Measurements from ENCODE around the gene GCNT3.
A peak's percentile ranks its signal among the peaks of the same experiment; 100 is the strongest.
"Not testable (repeated sequence)": the region's sequence is repeated elsewhere in the genome, so short reads cannot be mapped to it uniquely, and the experiment has no call there.

The GCNT3 gene

GRCh38 chr15:59616379-59616778 is 4.8 kb downstream of the GCNT3 start:
- DNase-seq (ENCODE audit: low read depth in 1 of 2, low spot score in 1 of 2), result no peak

DNA sequence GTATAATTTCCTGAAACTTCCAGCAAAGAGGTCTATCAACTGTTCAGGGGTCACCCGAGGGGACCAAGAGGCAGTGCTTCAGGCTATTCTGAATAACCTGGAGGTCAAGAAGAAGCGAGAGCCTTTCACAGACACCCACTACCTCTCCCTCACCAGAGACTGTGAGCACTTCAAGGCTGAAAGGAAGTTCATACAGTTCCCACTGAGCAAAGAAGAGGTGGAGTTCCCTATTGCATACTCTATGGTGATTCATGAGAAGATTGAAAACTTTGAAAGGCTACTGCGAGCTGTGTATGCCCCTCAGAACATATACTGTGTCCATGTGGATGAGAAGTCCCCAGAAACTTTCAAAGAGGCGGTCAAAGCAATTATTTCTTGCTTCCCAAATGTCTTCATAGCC is 6.8 kb downstream of the GCNT3 start:
- DNase-seq (ENCODE audit: low read depth in 1 of 2, low spot score in 1 of 2), result no peak

GRCh38 chr15:59622289-59622688 is 10.7 kb downstream of the GCNT3 start:
- DNase-seq (ENCODE audit: low read depth in 1 of 2, low spot score in 1 of 2), result no peak

- no peak for DNase-seq (ENCODE audit: low read depth in 1 of 2, low spot score in 1 of 2)
Observed at GRCh38 chr15:59632714-59633113, 21.1 kb downstream of the GCNT3 start.

- DNase-seq (ENCODE audit: low read depth in 1 of 2, low spot score in 1 of 2), result no peak
Observed at GRCh38 chr15:59636184-59636583, 24.6 kb downstream of the GCNT3 start.

- DNase-seq (ENCODE audit: low read depth in 1 of 2, low spot score in 1 of 2), result not testable (repeated sequence)
Observed at GRCh38 chr15:59637507-59637906, 25.9 kb downstream of the GCNT3 start.

- DNase-seq (ENCODE audit: low read depth in 1 of 2, low spot score in 1 of 2), result no peak
Observed at GRCh38 chr15:59642351-59642750, 30.8 kb downstream of the GCNT3 start.

DNA sequence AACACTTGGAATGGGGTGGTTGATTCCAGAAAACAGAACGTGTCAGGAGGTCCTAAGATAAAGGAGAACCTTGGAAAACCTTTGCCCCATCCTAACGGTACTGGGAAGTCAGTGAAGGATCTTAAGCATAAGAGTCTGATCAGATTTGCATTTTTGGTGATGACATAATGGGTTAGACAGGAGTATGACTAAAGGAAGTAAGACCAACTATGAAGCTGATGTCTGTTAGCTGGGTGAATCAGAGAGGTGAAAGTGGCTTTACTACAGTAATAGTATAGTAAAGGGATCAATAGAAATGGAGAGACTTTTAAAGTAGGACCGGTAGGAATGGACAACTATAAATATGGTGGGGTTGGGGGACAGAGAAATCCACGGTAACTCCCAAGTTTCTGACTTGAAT is 33.2 kb downstream of the GCNT3 start:
- no peak for DNase-seq (ENCODE audit: low read depth in 1 of 2, low spot score in 1 of 2)

DNA sequence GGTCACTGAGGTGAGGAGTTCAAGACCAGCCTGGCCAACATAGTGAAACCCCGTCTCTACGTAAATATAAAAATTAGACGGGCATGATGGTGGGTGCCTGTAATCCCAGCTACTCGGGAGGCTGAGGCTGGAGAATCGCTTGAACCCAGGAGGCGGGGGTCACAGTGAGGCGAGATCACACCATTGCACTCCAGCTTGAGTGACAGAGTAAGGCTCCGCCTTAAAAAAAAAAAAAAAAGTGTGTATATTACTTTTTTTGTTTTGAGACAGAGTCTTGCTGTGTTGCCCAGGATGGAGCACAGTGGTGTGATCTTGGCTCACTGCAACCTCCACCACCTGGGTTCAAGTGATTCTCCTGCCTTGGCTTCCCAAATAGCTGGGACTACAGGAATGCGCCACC is 34.2 kb downstream of the GCNT3 start:
- not testable (repeated sequence) for DNase-seq (ENCODE audit: low read depth in 1 of 2, low spot score in 1 of 2)

- no peak for DNase-seq (ENCODE audit: low read depth in 1 of 2, low spot score in 1 of 2)
Observed at GRCh38 chr15:59646277-59646676, 34.7 kb downstream of the GCNT3 start.

DNA sequence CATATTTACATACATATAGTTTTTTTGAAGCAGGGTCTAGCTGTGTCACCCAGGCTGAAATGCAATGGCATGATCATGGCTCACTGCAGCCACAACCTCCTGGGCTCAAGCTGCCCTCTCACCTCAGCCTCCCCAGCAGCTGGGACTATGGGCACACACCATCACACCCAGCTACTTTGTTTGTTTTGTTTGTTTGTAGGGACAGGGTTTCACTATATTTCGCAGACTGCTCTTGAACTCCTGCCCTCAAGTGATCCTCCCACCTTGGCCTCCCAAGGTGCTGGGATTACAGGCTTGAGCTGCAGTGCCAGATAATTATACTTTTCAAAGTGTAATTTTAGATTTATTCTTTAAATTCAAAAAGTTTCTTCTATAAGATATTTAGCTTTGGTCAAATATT is 35.5 kb downstream of the GCNT3 start:
- DNase-seq (ENCODE audit: low read depth in 1 of 2, low spot score in 1 of 2), result no peak

DNA sequence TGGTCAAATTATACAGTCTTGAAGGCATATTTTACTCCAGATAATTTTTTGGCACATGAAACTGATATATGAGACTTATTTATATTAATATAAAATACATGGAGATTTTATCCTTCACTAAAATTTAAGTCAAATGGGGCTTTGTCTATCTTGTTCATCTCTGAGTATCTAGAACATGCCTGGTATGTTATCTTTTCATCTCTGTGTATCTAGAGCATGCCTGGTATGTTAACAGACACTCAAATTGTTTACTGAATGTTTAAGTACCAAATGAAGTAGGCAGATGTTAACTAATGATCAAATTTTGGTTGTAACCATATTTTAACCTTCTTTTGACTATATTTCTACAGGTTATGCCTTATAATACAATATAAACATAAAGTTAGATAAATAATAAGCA is 38.0 kb downstream of the GCNT3 start:
- no peak for DNase-seq (ENCODE audit: low read depth in 1 of 2, low spot score in 1 of 2)

DNA sequence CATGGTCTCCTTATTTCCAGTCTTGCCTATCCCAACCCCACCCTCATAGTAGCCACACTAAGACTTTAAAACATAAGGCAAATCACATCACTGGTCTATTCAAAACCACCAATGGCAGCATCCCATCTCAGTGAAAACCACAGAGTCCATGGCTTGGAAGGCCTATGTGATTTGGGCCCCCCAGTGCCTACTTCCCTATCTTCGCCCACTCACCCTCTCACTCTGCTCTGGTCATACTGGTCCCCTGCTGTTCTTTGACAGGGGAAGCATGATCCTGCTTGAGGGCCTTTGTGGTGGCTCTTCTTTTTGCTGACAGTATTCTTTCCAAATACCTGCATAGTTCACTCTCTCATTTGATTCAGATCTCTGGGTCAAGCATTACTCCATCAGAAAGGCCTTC is 42.5 kb downstream of the GCNT3 start:
- no peak for DNase-seq (ENCODE audit: low read depth in 1 of 2, low spot score in 1 of 2)

DNA sequence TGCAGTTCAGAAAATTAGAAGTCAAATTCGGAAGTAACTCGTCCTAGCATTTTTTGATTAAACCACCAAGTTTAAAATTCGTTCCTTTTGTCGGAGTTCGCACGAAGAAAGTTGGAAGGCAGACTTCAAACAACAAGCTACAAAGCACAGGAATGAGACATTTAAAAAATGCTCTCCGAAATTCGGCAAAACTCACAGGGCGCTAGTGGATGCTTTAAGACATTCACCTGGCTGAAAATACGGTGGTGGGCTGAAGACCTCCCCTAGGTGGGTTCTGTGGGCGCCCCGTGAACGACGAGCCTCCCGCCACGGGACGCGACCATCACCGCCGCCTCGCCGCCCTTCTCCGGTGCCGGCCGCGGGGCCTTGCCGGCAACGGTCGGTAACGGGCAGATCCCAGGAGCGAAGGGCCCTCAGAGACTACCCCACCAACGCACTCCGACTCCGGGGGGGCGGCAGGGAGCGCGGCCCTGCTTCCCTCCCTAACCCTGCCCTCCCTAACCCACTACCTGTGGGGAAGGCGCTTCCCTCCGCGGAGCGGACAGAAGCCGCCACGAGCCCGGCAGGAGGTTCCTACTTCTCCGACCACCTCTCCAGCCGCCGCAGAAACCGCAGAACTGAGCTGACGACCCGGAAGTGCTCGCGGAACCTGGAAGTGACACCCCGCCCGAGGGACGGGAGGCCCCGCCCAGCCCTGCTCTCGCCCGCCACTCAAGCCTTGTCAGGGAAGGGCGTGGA is 45.5 kb downstream of the GCNT3 start, which contains the start of gene GTF2A2:
Gene GTF2A2, minus strand, starts transcription at position 619 of the 738 bp plus-strand sequence. CDS start 5,238 bp downstream, outside the sequence.
- peak; percentile 85 to 88 for DNase-seq (ENCODE audit: low read depth in 1 of 2, low spot score in 1 of 2)

DNA sequence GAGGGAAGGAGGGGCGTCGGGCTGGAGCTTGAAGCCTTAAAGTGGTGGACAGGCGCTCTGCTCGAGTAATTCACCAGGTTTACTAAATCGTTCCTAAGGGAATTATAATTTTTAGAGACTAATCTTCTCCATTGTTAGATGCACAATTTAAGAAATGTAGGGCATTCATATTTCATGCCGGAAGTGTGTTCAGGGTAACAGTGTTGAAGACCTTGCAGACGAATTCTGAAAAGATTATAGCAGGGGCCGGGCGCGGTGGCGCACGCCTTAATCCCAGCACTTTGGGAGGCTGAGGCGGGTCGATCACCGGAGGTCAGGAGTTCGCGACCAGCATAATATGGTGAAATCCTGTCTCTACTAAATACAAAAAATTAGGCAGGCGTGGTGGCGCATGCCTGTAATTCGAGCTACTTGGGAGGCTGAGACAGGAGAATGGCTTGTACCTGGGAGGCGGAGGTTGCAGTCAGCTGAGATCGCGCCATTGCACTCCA is 46.1 kb downstream of the GCNT3 start:
- DNase-seq (ENCODE audit: low read depth in 1 of 2, low spot score in 1 of 2), result no peak

DNA sequence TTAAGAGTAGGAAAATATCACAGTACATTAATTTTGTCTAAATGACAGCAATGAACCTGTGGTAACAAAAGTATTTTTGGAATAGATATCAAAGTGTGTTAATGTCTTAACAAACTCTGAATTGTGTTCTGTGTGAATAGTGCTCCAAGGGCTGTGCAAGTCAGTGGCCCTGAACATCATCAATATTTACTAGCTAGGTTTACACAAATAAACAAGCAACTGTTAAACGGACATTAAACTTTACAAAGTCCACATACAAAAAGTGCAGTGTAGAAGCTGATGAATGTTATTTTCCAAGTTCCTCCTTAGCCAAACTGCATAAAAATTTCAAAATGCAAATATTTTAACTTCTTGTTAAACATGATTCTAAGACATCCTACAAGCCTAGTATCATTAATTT is 47.8 kb downstream of the GCNT3 start:
- DNase-seq (ENCODE audit: low read depth in 1 of 2, low spot score in 1 of 2), result no peak

- no peak for DNase-seq (ENCODE audit: low read depth in 1 of 2, low spot score in 1 of 2)
Observed at GRCh38 chr15:59662260-59662659, 50.7 kb downstream of the GCNT3 start.

DNA sequence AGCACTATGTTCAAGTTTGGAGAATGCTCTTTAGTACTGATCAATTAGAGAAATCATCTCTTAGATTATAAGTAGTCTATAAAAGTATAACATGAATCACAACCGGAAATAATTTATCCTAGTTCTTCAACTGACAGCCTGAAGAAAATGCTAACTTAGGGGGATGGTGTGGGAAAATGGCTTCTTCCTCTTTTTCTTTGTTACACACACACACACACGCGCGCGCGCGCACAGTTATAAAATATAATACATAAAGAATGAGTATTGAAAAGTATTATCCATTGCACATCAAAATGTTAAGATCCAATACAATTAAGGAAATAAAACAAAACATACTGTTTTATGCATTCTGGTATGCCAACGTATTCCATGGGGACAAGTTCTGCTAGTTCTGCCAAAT is 57.0 kb downstream of the GCNT3 start:
- DNase-seq (ENCODE audit: low read depth in 1 of 2, low spot score in 1 of 2), result no peak
